HL-60 (cell line): ENCODE measurements around the gene CTBS.

Experiments
- DNase-seq, 2 experiments: peaks; one replicate each; pipeline ENCODE4 v3.0.0-alpha.2; 2010 to 2020; ENCODE audit warnings: low read depth in 1 of 2, low spot score in 1 of 2
- H3K27ac ChIP-seq: fragments of 250-450 bp; sonication (Bioruptor Pico); replicated peaks from 2 replicates; pipeline ENCODE4 v1.5.1; 2020; ENCODE audit warnings: mild to moderate bottlenecking, moderate library complexity
- H3K27me3 ChIP-seq: fragments of 250-450 bp; sonication (Bioruptor Pico); 2 replicates; pipeline ENCODE4 v1.5.1; 2021; ENCODE audit warnings: mild to moderate bottlenecking, moderate library complexity; ENCODE audit not compliant: insufficient read depth, poor library complexity, severe bottlenecking
- H3K4me3 ChIP-seq: replicated peaks from 2 replicates; pipeline ENCODE4 v1.5.1; 2011; ENCODE audit warnings: mild to moderate bottlenecking, control low read depth, low read length; ENCODE audit not compliant: insufficient read depth
- GABPA ChIP-seq: IDR thresholded peaks from 2 replicates; pipeline ENCODE4 v1.6.1; 2012; ENCODE audit warnings: low read depth
- POLR2AphosphoS5 ChIP-seq: IDR thresholded peaks from 2 replicates; pipeline ENCODE4 v1.6.1; 2012; ENCODE audit warnings: low read depth
- SPI1 ChIP-seq: IDR thresholded peaks from 2 replicates; pipeline ENCODE4 v1.6.1; 2012; ENCODE audit warnings: low read depth, mild to moderate bottlenecking, borderline replicate concordance
- TF ChIP-seq, protein P1 (sequence below): IDR thresholded peaks from 2 replicates; pipeline ENCODE4 v1.6.1; 2012; ENCODE audit warnings: low read depth; ENCODE audit not compliant: insufficient replicate concordance
- TF ChIP-seq, protein P2 (sequence below): IDR thresholded peaks from one replicate; pipeline ENCODE4 v1.5.1; 2011; ENCODE audit warnings: low read length, control low read depth, inconsistent platforms; ENCODE audit not compliant: insufficient read depth

The CTBS gene

DNA sequence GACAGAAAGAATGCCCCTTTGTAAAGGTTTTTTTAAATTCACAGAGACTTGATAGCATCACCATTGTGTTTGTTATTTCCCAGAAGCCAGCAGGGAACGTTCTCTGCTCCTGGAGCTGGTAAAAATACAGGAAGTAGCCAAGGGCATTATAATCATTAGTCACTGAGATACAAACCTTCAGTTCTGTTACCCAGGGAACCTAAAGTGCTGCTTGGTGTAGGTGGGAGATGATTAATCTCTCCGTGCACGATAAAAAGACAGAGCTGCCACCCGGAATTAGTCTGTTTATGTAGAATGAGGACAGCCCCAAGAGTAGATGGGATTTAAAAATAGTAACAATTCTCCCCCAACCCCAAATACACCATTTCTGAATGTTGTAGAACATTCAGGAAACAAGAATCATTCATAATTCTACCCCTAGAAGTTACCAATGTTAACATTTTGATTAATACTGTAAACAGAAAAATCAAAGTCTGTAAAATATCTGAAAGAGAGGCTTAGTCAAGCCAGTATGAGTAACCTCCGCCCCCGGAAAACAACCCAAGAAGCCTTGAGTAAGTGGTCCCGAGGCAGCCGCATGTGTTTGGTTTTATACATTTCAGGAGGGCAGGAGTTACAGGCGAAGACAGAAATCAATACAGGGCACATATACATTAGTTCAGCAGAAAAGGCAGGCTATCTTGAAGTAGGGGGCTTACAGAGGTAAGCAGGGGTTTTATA is 45.3 kb upstream of the CTBS start:
- H3K27me3 ChIP-seq: no peaks in the 10 kb centered on the region
- H3K27ac ChIP-seq: no peak overlapping the region
- H3K4me3 ChIP-seq: no peak overlapping the region
- TF ChIP-seq, protein P1, sequence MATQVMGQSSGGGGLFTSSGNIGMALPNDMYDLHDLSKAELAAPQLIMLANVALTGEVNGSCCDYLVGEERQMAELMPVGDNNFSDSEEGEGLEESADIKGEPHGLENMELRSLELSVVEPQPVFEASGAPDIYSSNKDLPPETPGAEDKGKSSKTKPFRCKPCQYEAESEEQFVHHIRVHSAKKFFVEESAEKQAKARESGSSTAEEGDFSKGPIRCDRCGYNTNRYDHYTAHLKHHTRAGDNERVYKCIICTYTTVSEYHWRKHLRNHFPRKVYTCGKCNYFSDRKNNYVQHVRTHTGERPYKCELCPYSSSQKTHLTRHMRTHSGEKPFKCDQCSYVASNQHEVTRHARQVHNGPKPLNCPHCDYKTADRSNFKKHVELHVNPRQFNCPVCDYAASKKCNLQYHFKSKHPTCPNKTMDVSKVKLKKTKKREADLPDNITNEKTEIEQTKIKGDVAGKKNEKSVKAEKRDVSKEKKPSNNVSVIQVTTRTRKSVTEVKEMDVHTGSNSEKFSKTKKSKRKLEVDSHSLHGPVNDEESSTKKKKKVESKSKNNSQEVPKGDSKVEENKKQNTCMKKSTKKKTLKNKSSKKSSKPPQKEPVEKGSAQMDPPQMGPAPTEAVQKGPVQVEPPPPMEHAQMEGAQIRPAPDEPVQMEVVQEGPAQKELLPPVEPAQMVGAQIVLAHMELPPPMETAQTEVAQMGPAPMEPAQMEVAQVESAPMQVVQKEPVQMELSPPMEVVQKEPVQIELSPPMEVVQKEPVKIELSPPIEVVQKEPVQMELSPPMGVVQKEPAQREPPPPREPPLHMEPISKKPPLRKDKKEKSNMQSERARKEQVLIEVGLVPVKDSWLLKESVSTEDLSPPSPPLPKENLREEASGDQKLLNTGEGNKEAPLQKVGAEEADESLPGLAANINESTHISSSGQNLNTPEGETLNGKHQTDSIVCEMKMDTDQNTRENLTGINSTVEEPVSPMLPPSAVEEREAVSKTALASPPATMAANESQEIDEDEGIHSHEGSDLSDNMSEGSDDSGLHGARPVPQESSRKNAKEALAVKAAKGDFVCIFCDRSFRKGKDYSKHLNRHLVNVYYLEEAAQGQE: no peak
- TF ChIP-seq SPI1: no peak
- TF ChIP-seq, protein P2, sequence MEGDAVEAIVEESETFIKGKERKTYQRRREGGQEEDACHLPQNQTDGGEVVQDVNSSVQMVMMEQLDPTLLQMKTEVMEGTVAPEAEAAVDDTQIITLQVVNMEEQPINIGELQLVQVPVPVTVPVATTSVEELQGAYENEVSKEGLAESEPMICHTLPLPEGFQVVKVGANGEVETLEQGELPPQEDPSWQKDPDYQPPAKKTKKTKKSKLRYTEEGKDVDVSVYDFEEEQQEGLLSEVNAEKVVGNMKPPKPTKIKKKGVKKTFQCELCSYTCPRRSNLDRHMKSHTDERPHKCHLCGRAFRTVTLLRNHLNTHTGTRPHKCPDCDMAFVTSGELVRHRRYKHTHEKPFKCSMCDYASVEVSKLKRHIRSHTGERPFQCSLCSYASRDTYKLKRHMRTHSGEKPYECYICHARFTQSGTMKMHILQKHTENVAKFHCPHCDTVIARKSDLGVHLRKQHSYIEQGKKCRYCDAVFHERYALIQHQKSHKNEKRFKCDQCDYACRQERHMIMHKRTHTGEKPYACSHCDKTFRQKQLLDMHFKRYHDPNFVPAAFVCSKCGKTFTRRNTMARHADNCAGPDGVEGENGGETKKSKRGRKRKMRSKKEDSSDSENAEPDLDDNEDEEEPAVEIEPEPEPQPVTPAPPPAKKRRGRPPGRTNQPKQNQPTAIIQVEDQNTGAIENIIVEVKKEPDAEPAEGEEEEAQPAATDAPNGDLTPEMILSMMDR: no peak
- no peak for TF ChIP-seq GABPA
- TF ChIP-seq POLR2AphosphoS5: no peak
- no peak for DNase-seq

DNA sequence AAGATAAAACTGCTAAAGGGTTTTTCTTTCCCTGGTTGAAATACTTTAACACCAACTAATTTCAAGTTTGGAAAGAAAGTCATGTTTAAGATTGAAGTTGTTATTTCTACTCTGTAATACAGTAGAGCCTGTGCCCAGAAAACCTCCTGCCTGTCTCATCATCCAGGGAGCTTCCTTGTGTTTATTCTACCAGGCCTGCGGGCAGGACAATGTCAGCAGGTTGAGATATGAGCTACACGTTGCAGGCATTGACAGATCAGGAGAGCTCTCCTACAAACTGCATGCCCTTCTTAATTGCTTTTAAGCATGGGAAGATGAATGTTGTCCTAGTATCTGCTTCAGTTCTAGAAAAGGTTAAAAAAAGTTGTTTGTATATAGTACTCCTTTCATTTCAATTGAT is 43.1 kb upstream of the CTBS start:
- Histone ChIP-seq H3K27ac (no peak overlapping the region), H3K27me3 (no peaks in the 10 kb centered on the region), H3K4me3 (no peak overlapping the region)
- DNase-seq: no peak
- no peak for TF ChIP-seq POLR2AphosphoS5
- TF ChIP-seq, protein P2: no peak
- no peak for TF ChIP-seq GABPA
- no peak for TF ChIP-seq SPI1
- TF ChIP-seq, protein P1: no peak

DNA sequence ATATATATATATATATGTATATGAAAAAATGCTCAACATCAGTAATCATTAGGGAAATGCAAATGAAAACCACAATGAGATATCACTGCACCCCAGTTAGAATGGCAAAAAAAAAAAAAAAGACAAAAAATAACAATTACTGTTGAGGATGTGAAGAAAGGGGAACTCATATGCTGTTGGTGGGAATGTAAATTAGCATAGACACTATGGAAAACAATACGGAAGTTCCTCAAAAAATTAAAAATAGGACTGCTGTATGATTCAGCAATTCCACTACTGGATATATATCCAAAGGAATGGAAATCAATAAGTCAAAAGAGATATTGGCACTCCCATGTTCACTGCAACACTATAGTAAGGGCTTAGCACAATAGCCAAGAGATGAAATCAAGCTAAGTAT is 41.5 kb upstream of the CTBS start:
- no peak overlapping the region for H3K4me3 ChIP-seq
- no peak for DNase-seq
- TF ChIP-seq, protein P2: no peak
- TF ChIP-seq SPI1: peak; percentile 63; the same call in 1 of the 2 replicates
- TF ChIP-seq, protein P1: no peak
- no peak overlapping the region for H3K27ac ChIP-seq
- H3K27me3 ChIP-seq: no peaks in the 10 kb centered on the region
